ENCODE data around the gene LRRC27. TPM values are rescaled to one million over a fixed set of nuclear protein-coding genes. Genes with fewer than 3 reads are reported as not detected.

LRRC27 gene
- total RNA-seq, 1 donor from 2014 or later = 3.8 TPM

GRCh38 chr10:132319853-132320653, 11.9 kb upstream of the LRRC27 start:
- Histone ChIP-seq H3K36me3 (no peaks in the 10 kb centered on the region), H3K27ac (replicated peaks) (no peak overlapping the region), H3K9me3 (replicated peaks) (no peaks in the 10 kb centered on the region), H3K27me3 (ENCODE audit: low read depth) (no peaks in the 10 kb centered on the region), H3K4me3 (no peak overlapping the region), H3K4me1 (peaks cover 6% of the 10 kb centered on the region)
- intact Hi-C loops (cut with micrococcal nuclease) = no loop called here
- TF ChIP-seq CTCF (IDR thresholded peaks at IDR 0.05; ENCODE audit: borderline replicate concordance) = no peak
- DNase-seq = no peak

GRCh38 chr10:132320654-132321469, 11.1 kb upstream of the LRRC27 start:
- intact Hi-C loops (cut with micrococcal nuclease) = no loop called here
- Histone ChIP-seq H3K4me1 (peaks cover 6% of the 10 kb centered on the region), H3K4me3 (no peak overlapping the region), H3K9me3 (replicated peaks) (no peaks in the 10 kb centered on the region), H3K27ac (replicated peaks) (no peak overlapping the region), H3K36me3 (no peaks in the 10 kb centered on the region), H3K27me3 (ENCODE audit: low read depth) (no peaks in the 10 kb centered on the region)
- DNase-seq = no peak
- no peak for TF ChIP-seq CTCF (IDR thresholded peaks at IDR 0.05; ENCODE audit: borderline replicate concordance)

GRCh38 chr10:132321726-132322125, 10.3 kb upstream of the LRRC27 start:
- H3K27ac ChIP-seq (replicated peaks) = no peak overlapping the region
- H3K4me1 ChIP-seq = peaks cover 6% of the 10 kb centered on the region
- H3K27me3 ChIP-seq (ENCODE audit: low read depth) = no peaks in the 10 kb centered on the region
- H3K4me3 ChIP-seq = no peak overlapping the region
- intact Hi-C loops (cut with micrococcal nuclease) = no loop called here
- TF ChIP-seq CTCF (IDR thresholded peaks at IDR 0.05; ENCODE audit: borderline replicate concordance) = no peak
- no peak for DNase-seq
- H3K36me3 ChIP-seq = no peaks in the 10 kb centered on the region
- no peaks in the 10 kb centered on the region for H3K9me3 ChIP-seq (replicated peaks)

- Histone ChIP-seq H3K9me3 (replicated peaks) (no peaks in the 10 kb centered on the region), H3K4me1 (peaks cover 6% of the 10 kb centered on the region), H3K27ac (replicated peaks) (no peak overlapping the region), H3K36me3 (no peaks in the 10 kb centered on the region), H3K27me3 (ENCODE audit: low read depth) (no peaks in the 10 kb centered on the region), H3K4me3 (no peak overlapping the region)
- no peak for TF ChIP-seq CTCF (IDR thresholded peaks at IDR 0.05; ENCODE audit: borderline replicate concordance)
- no peak for DNase-seq
- intact Hi-C loops (cut with micrococcal nuclease) = no loop called here
These were observed 9.4 kb upstream of the LRRC27 start for GRCh38 chr10:132322586-132323048.

- no peaks in the 10 kb centered on the region for H3K36me3 ChIP-seq
- no peak overlapping the region for H3K27ac ChIP-seq (replicated peaks)
- H3K4me1 ChIP-seq = peaks cover 20% of the 10 kb centered on the region
- no peak for DNase-seq
- intact Hi-C loops (cut with micrococcal nuclease) = no loop called here
- TF ChIP-seq CTCF (IDR thresholded peaks at IDR 0.05; ENCODE audit: borderline replicate concordance) = no peak
- H3K27me3 ChIP-seq (ENCODE audit: low read depth) = no peaks in the 10 kb centered on the region
- H3K9me3 ChIP-seq (replicated peaks) = no peaks in the 10 kb centered on the region
- no peak overlapping the region for H3K4me3 ChIP-seq
These were observed 7.8 kb upstream of the LRRC27 start for GRCh38 chr10:132324186-132324585.
